Measurements from ENCODE around the gene COMP.

The COMP gene

GRCh38 chr19:18803550-18804138, 12.5 kb upstream of the COMP start:
- DNase-seq: no peak

- no peak for DNase-seq
Observed at GRCh38 chr19:18802354-18802753, 11.2 kb upstream of the COMP start.

GRCh38 chr19:18800636-18801035, 9.5 kb upstream of the COMP start:
- no peak for DNase-seq

GRCh38 chr19:18800079-18800478, 9.0 kb upstream of the COMP start:
- DNase-seq: no peak

GRCh38 chr19:18799389-18799970, 8.4 kb upstream of the COMP start:
- no peak for DNase-seq

GRCh38 chr19:18798384-18799352, 7.6 kb upstream of the COMP start:
- no peak for DNase-seq

GRCh38 chr19:18796239-18796638, 5.1 kb upstream of the COMP start:
- DNase-seq: no peak

- no peak for DNase-seq
Observed at GRCh38 chr19:18795540-18795939, 4.4 kb upstream of the COMP start.

- DNase-seq: no peak
Observed at GRCh38 chr19:18794692-18795091, 3.6 kb upstream of the COMP start.

GRCh38 chr19:18794029-18794313, 2.9 kb upstream of the COMP start:
- no peak for DNase-seq

GRCh38 chr19:18793144-18794028, 2.3 kb upstream of the COMP start:
- DNase-seq: no peak

- DNase-seq: no peak
Observed at GRCh38 chr19:18792661-18793060, 1.6 kb upstream of the COMP start.

GRCh38 chr19:18791315-18791678, 192 bp upstream of the COMP start:
- no peak for DNase-seq

GRCh38 chr19:18789883-18790565, 1.1 kb downstream of the COMP start:
- peak; percentile 12 for DNase-seq

GRCh38 chr19:18789422-18789869, 1.7 kb downstream of the COMP start:
- no peak for DNase-seq

- DNase-seq: no peak
Observed at GRCh38 chr19:18788529-18789421, 2.3 kb downstream of the COMP start.

GRCh38 chr19:18785179-18786124, 5.7 kb downstream of the COMP start:
- DNase-seq: no peak

- DNase-seq: no peak
Observed at GRCh38 chr19:18784786-18785120, 6.4 kb downstream of the COMP start.

GRCh38 chr19:18783958-18784785, 6.9 kb downstream of the COMP start:
- DNase-seq: no peak

All from DMS79 (cell line).